VCaP (cell line): ENCODE data around the gene TRMU.
A peak's percentile ranks its signal among the peaks of the same experiment; 100 is the strongest.

Experiments used
- H3K27ac ChIP-seq: fragments of 450-650 bp; 2 replicates; pipeline ENCODE4 v1.5.1; 2017
- TF ChIP-seq, protein P1 (sequence below): fragments of 450-650 bp; conservative IDR thresholded peaks from 2 replicates; pipeline ENCODE4 v1.5.1; 2017; ENCODE audit warnings: mild to moderate bottlenecking, moderate library complexity

TRMU gene

DNA sequence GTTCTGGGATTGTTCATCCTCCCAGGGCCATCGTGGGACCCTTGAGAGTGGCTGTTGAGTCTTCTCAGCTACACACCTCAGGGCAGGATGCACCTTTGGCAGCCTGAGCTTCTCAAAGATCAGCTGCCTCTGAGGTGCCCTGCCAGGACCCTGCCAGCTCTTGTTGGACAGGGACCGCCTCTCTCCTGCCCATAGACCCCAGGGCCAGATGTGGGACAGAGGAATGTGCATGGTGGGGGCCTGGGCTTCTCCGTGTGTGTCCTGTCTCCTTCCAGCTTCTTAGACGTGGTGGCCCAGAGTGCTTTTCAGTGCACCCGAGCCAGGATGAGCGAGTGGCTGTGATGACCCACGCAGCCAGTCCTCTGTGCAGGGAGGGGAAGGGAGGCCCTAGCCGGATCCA is 5.9 kb upstream of the TRMU start:
- no peak overlapping the region for H3K27ac ChIP-seq
- TF ChIP-seq, protein P1, sequence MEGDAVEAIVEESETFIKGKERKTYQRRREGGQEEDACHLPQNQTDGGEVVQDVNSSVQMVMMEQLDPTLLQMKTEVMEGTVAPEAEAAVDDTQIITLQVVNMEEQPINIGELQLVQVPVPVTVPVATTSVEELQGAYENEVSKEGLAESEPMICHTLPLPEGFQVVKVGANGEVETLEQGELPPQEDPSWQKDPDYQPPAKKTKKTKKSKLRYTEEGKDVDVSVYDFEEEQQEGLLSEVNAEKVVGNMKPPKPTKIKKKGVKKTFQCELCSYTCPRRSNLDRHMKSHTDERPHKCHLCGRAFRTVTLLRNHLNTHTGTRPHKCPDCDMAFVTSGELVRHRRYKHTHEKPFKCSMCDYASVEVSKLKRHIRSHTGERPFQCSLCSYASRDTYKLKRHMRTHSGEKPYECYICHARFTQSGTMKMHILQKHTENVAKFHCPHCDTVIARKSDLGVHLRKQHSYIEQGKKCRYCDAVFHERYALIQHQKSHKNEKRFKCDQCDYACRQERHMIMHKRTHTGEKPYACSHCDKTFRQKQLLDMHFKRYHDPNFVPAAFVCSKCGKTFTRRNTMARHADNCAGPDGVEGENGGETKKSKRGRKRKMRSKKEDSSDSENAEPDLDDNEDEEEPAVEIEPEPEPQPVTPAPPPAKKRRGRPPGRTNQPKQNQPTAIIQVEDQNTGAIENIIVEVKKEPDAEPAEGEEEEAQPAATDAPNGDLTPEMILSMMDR, result no peak

DNA sequence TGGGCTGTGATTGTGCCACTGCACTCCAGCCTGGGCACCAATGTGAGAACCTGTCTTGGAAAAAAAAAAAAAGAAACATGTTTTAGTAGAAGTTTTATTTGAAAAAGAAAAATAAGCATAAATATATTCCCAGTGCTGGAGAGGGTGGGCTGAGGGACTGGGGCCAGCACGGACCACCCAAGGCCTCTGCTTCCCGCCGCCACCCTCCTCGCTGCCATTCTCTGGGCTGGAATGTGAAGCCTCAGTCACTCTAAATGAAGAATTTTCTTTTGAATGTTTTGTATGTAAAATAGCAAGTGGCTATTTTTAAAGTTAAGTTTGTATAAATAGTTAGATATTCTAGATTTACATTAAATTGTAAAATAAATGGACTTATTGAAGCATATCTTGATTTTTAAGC is 5.1 kb upstream of the TRMU start:
- no peak overlapping the region for H3K27ac ChIP-seq
- TF ChIP-seq, protein P1, result no peak

DNA sequence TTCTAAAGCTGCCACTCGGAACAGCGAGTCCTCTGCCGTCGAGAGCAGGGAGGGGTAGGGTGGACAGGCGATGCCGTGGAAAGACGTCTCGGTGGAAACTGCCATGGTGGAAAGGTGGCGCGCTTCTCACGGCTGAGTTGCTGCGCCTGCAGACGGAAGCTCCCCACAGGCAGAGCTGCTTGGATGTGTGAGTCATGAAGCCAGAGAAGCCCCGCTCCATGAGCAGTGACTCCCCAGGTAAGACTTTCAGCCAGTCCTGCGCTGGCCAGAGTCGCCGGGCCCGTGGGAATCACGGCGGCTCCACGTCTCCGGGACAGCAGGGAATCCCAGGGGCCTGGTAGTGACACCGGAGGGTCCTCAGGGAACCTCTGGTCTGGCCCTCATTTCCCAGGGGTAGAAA is 4.0 kb upstream of the TRMU start:
- H3K27ac ChIP-seq, result no peak overlapping the region
- TF ChIP-seq, protein P1, result no peak

DNA sequence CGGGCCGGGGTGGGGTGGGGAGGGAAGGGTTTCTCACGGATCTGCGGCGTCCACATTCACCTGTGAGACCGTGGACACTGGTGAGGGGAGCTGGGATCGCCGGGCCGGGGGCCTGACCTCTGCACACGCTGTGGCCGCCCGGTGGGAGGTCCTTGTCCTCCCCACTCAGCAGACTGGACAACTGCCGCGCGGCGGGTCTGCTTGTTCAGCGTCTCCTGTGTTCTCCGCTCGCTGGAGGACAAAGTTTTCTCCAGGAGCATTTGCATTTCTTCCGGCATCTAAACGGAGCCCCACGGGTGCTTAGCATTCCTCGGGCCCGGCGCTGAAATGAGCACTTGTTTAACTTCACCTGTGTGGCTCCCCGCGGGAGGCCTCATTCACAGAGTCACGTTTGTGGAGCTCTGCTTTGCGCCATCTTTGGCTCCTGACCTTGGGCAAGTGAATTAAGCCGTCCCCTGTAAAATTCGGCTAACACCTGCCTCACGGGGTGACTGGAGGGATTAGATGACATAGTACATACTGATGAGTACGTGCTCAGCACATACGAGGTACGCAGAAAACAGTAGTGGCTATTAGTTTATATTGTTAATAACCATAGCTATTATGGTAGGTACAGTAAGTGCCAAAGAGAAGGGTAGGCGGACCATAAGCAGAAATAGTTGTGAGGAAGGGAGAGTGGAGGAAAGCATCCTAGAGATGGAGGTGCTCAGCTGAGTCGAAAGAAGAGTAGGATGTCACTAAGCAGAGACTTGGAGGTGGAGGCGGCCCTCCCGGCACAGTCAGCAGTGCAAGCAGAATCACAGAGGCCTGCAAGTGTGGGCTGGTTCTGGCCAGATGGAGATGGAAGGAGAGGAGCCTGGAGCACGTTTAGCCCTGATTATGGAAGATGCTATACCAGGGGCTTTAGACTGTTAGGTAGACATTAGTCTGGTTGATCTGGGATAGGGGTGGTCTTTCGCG is 885 bp downstream of the TRMU start:
- H3K27ac ChIP-seq, result peak overlapping the region; percentile 82
- TF ChIP-seq, protein P1, result no peak

DNA sequence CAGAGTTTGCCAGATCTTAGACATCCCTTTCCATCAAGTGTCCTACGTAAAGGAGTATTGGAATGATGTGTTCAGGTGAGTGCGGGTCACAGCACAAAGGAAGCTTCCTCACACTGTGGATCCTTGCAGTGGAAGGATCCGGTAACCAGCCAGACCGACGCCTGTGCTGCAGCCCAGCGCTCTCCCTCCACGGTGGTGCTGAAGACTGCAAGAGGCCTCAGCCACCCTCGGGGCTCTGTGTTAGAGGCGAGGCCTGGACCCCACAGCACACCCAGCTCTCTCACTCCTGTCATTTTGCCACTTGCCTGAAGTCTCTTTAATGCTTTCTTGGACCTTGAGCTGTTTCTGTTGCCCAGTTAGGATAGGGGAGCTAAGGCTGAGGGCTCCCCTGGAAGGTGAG is 2.4 kb downstream of the TRMU start:
- TF ChIP-seq, protein P1, result no peak
- no peak overlapping the region for H3K27ac ChIP-seq

DNA sequence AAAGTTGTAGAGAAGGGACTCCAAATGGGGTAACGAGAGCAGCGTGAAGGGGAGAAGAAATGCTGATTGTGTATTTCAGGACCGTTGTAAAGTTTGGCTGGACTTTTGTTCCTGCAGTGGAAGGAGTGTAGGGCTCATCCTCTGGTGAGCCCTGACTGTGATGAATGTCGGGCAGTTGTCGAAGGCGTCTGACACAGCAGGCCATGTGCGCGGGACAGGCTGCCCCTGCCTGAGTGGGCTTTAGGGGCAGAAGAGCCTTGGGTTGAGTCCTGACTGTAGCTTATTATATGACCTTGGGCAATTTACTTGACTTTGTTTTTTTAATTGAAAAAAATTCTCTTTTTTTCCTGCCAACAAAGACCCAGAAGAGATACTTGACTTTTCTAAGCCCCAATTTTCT is 3.1 kb downstream of the TRMU start:
- TF ChIP-seq, protein P1, result no peak
- H3K27ac ChIP-seq, result no peak overlapping the region

DNA sequence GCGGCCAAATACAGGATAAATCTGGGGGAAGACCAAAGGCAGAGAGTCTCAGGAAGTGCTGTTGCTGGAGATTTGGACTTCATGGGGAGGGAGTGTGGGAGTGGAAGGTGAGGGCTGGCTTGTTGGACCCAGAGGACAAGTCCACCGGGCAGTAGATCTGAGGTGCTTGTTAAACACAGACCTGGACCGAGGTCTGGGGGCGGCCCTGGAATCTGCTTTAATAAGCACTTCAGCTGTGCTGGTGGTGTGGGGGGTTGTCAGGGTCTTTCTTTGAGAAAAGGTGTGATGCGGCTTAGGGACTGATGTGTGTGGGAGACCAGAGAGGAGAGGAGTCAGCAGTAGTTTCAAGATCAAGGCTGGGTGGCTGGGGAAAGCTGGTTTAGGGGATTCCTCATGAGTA is 4.4 kb downstream of the TRMU start:
- TF ChIP-seq, protein P1, result no peak
- H3K27ac ChIP-seq, result no peak overlapping the region
